NK-92 treated with Interleukin-12 subunit alpha and Interleukin-12 subunit beta, amount 100 ng/mL, for 24 hours (cell line): Measurements from ENCODE around the gene SIGLEC11.
"Not testable (repeated sequence)": the region's sequence is repeated elsewhere in the genome, so short reads cannot be mapped to it uniquely, and the experiment has no call there.

Source experiments
- DNase-seq: peaks from one replicate; lab custom pipeline; 2025; lab: John Stamatoyannopoulos, UW

The SIGLEC11 gene

GRCh38 chr19:49924881-49925210 is 36.1 kb downstream of the SIGLEC11 start:
- DNase-seq: not testable (repeated sequence)

- DNase-seq: no peak
These were observed 36.7 kb downstream of the SIGLEC11 start for GRCh38 chr19:49924004-49924880.

- no peak for DNase-seq
These were observed 37.6 kb downstream of the SIGLEC11 start for GRCh38 chr19:49923055-49924003.

GRCh38 chr19:49921871-49922795 is 38.8 kb downstream of the SIGLEC11 start:
- DNase-seq: peak; percentile 63

GRCh38 chr19:49920624-49921363 is 40.2 kb downstream of the SIGLEC11 start:
- DNase-seq: no peak

GRCh38 chr19:49918089-49918488 is 42.9 kb downstream of the SIGLEC11 start:
- DNase-seq: no peak

- no peak for DNase-seq
These were observed 43.9 kb downstream of the SIGLEC11 start for GRCh38 chr19:49916839-49917733.

GRCh38 chr19:49915271-49915670 is 45.7 kb downstream of the SIGLEC11 start:
- DNase-seq: no peak

- no peak for DNase-seq
These were observed 47.3 kb downstream of the SIGLEC11 start for GRCh38 chr19:49913720-49914119.

GRCh38 chr19:49912965-49913685 is 47.8 kb downstream of the SIGLEC11 start:
- DNase-seq: no peak

- DNase-seq: no peak
These were observed 49.4 kb downstream of the SIGLEC11 start for GRCh38 chr19:49911381-49912145.

- DNase-seq: no peak
These were observed 50.8 kb downstream of the SIGLEC11 start for GRCh38 chr19:49910179-49910578.

GRCh38 chr19:49908480-49909420 is 52.2 kb downstream of the SIGLEC11 start:
- DNase-seq: no peak

GRCh38 chr19:49907745-49908446 is 53.1 kb downstream of the SIGLEC11 start:
- no peak for DNase-seq

GRCh38 chr19:49906879-49907564 is 54.0 kb downstream of the SIGLEC11 start:
- DNase-seq: no peak

- no peak for DNase-seq
These were observed 56.8 kb downstream of the SIGLEC11 start for GRCh38 chr19:49904136-49904535.
